CD4-positive, alpha-beta T cell (primary cell): ENCODE results near the gene EEF1A2. TPM values are rescaled to one million over a fixed set of nuclear protein-coding genes. Genes with fewer than 3 reads are reported as not detected.

Experiments
- ATAC-seq: fragments of 200-7000 bp; cut with Tn5 transposase; one replicate; pipeline ENCODE4 v1.10.0; 2022; ENCODE audit warnings: mild to moderate bottlenecking; ENCODE audit not compliant: poor library complexity
- CTCF ChIA-PET: fragments of 350-600 bp; sonication (Branson Sonifier 250); formaldehyde crosslinking; loops from one replicate; lab custom pipeline; 2021; ENCODE audit warnings: antibody characterized with exemption, inconsistent platforms; lab: Charles Lee
- POLR2A ChIA-PET: fragments of 350-600 bp; sonication (Branson Sonifier 250); formaldehyde crosslinking; loops from one replicate; lab custom pipeline; 2021; ENCODE audit warnings: antibody characterized with exemption, inconsistent platforms; lab: Charles Lee
- DNase-seq, 14 experiments: peaks; one replicate each; pipeline ENCODE4 v3.0.0-alpha.2; 2013 to 2020; ENCODE audit warnings: mixed read lengths in 2 of 14
- H3K27ac ChIP-seq, 2 donors: one replicate each; pipeline versions ENCODE4 v1.5.1 to v1.7.0; 2013; ENCODE audit warnings: low read length in 2 of 2, low read depth in 1 of 2, mild to moderate bottlenecking in 1 of 2
- H3K27me3 ChIP-seq, 2 experiments: 1 replicate in 1 of 2; 2 replicates in 1 of 2; pipeline versions ENCODE4 v1.6.1 to v1.7.0; 2013; ENCODE audit warnings: low read length in 2 of 2, control low read depth in 1 of 2, mild to moderate bottlenecking in 1 of 2, moderate library complexity in 1 of 2; ENCODE audit not compliant: insufficient read depth in 2 of 2, control insufficient read depth in 1 of 2
- H3K36me3 ChIP-seq: one replicate; pipeline ENCODE4 v1.6.1; 2013; ENCODE audit warnings: low read length, control low read depth; ENCODE audit not compliant: insufficient read depth
- H3K4me1 ChIP-seq: one replicate; pipeline ENCODE4 v1.6.1; 2013; ENCODE audit warnings: low read length, control low read depth; ENCODE audit not compliant: insufficient read depth
- H3K4me3 ChIP-seq: one replicate; pipeline ENCODE4 v1.5.1; 2013; ENCODE audit warnings: mild to moderate bottlenecking, low read length, moderate library complexity
- H3K9me3 ChIP-seq, 2 experiments: 1 replicate in 1 of 2; 2 replicates in 1 of 2; pipeline versions ENCODE4 v1.6.1 to v1.7.0; 2013; ENCODE audit warnings: low read length in 2 of 2, mild to moderate bottlenecking in 2 of 2, control low read depth in 1 of 2, moderate library complexity in 1 of 2; ENCODE audit not compliant: control insufficient read depth in 1 of 2, insufficient read depth in 1 of 2
- H3K27ac Mint-ChIP-seq: one replicate; pipeline ENCODE4 v1.8.0; 2020; ENCODE audit warnings: mixed read lengths
- H3K27me3 Mint-ChIP-seq: one replicate; pipeline ENCODE4 v1.8.0; 2021; ENCODE audit warnings: mixed read lengths
- H3K36me3 Mint-ChIP-seq: one replicate; pipeline ENCODE4 v1.8.0; 2021; ENCODE audit warnings: low read depth, mixed read lengths
- H3K4me1 Mint-ChIP-seq: one replicate; pipeline ENCODE4 v1.8.0; 2021; ENCODE audit warnings: low read depth, mixed read lengths
- H3K4me3 Mint-ChIP-seq: one replicate; pipeline ENCODE4 v1.8.0; 2020; ENCODE audit warnings: mild to moderate bottlenecking, mixed read lengths
- H3K9me3 Mint-ChIP-seq: one replicate; pipeline ENCODE4 v1.8.0; 2020; ENCODE audit warnings: mixed read lengths
- CTCF ChIP-seq: fragments of 200-600 bp; IDR thresholded peaks from one replicate; pipeline ENCODE4 v1.8.0; 2022; ENCODE audit warnings: antibody characterized with exemption, mild to moderate bottlenecking
- intact Hi-C, 2 experiments: fragments of 100-400 bp; cut with DNase I in 1 of 2; cut with micrococcal nuclease in 1 of 2; formaldehyde crosslinking; loops; one replicate each; pipeline versions ENCODE4 v1.15.1 to v1.9.0; 2023 to 2025; cut with DNase I, micrococcal nuclease
- total RNA-seq, 174 experiments: library from RNA in 2 of 174; stranded (reverse) in 2 of 174; gene quantifications; one replicate each; pipeline ENCODE4 v1.2.3 and lab custom pipeline; 2021 to 2026

Gene EEF1A2
- total RNA-seq, 2 experiments from 2014 or later = 0.92 to 1.1 TPM

- H3K27ac Mint-ChIP-seq = no peak overlapping the region
- no peak overlapping the region for H3K4me3 ChIP-seq
- DNase-seq (no peak), ATAC-seq (no peak)
- POLR2A ChIA-PET = no interaction called here
- no peak overlapping the region for H3K4me3 Mint-ChIP-seq
- peaks cover 30% of the 10 kb centered on the region for H3K27me3 Mint-ChIP-seq
- H3K27me3 ChIP-seq = peaks cover 25 to 32% of the 10 kb centered on the region in 2 experiments
- H3K4me1 Mint-ChIP-seq = no peaks in the 10 kb centered on the region
- intact Hi-C loops = no loop called here
- peaks cover 0 to 31% of the 10 kb centered on the region in 2 experiments for H3K9me3 ChIP-seq
- CTCF ChIA-PET = no interaction called here
- H3K9me3 Mint-ChIP-seq = no peaks in the 10 kb centered on the region
- no peaks in the 10 kb centered on the region for H3K36me3 ChIP-seq
- no peak overlapping the region for H3K27ac ChIP-seq
- H3K4me1 ChIP-seq = no peaks in the 10 kb centered on the region
- TF ChIP-seq CTCF = no peak
- no peaks in the 10 kb centered on the region for H3K36me3 Mint-ChIP-seq
These were observed 14.6 kb downstream of the EEF1A2 start for GRCh38 chr20:63484236-63484635.

- H3K27ac ChIP-seq = no peak overlapping the region
- H3K9me3 Mint-ChIP-seq = no peaks in the 10 kb centered on the region
- TF ChIP-seq CTCF = no peak
- H3K27me3 ChIP-seq = peaks cover 24 to 32% of the 10 kb centered on the region in 2 experiments
- no peaks in the 10 kb centered on the region for H3K36me3 ChIP-seq
- H3K4me1 Mint-ChIP-seq = no peaks in the 10 kb centered on the region
- DNase-seq = no peak
- H3K9me3 ChIP-seq = peaks cover 0 to 31% of the 10 kb centered on the region in 2 experiments
- H3K27me3 Mint-ChIP-seq = peaks cover 30% of the 10 kb centered on the region
- H3K4me3 Mint-ChIP-seq = no peak overlapping the region
- no peaks in the 10 kb centered on the region for H3K4me1 ChIP-seq
- no peak for ATAC-seq
- intact Hi-C loops = no loop called here
- POLR2A ChIA-PET = no interaction called here
- no peak overlapping the region for H3K4me3 ChIP-seq
- no peak overlapping the region for H3K27ac Mint-ChIP-seq
- no peaks in the 10 kb centered on the region for H3K36me3 Mint-ChIP-seq
- CTCF ChIA-PET = no interaction called here
These were observed 15.0 kb downstream of the EEF1A2 start for GRCh38 chr20:63483834-63484233.

GRCh38 chr20:63482021-63482587 lies 16.8 kb downstream of the EEF1A2 start:
- Mint-ChIP-seq H3K9me3 (no peaks in the 10 kb centered on the region), H3K27ac (no peak overlapping the region), H3K4me1 (no peaks in the 10 kb centered on the region), H3K27me3 (peaks cover 42% of the 10 kb centered on the region), H3K4me3 (no peak overlapping the region), H3K36me3 (no peaks in the 10 kb centered on the region)
- TF ChIP-seq CTCF = no peak
- Histone ChIP-seq H3K9me3 (peaks cover 0 to 30% of the 10 kb centered on the region in 2 experiments), H3K4me1 (no peaks in the 10 kb centered on the region), H3K27me3 (peaks cover 16 to 30% of the 10 kb centered on the region in 2 experiments), H3K27ac (no peak overlapping the region), H3K36me3 (no peaks in the 10 kb centered on the region), H3K4me3 (no peak overlapping the region)
- intact Hi-C loops = no loop called here
- DNase-seq (no peak), ATAC-seq (no peak)
- POLR2A ChIA-PET = no interaction called here
- CTCF ChIA-PET = no interaction called here
